DOHH2 (cell line): Measurements from ENCODE around the gene PDZK1IP1.

Experiments used
- H3F3A ChIP-seq: fragments of 200-600 bp; sonication (generic), shearing (Covaris generic); 2 replicates; pipeline ENCODE4 v1.6.0; 2016; ENCODE audit warnings: antibody characterized with exemption, mild to moderate bottlenecking; ENCODE audit not compliant: control insufficient read depth, insufficient read depth
- H3K27ac ChIP-seq: fragments of 200-600 bp; sonication (generic); 2 replicates; pipeline ENCODE4 v1.5.1; 2014; ENCODE audit warnings: low read depth, mild to moderate bottlenecking, low read length, moderate library complexity
- H3K27me3 ChIP-seq: fragments of 200-600 bp; sonication (generic); 2 replicates; pipeline ENCODE4 v1.6.1; 2014; ENCODE audit warnings: mild to moderate bottlenecking, low read length, mixed read lengths; ENCODE audit not compliant: control insufficient read depth
- H3K36me3 ChIP-seq: fragments of 200-600 bp; sonication (generic); 2 replicates; pipeline ENCODE4 v1.6.1; 2014; ENCODE audit warnings: mild to moderate bottlenecking, low read length, moderate library complexity, mixed read lengths; ENCODE audit not compliant: control insufficient read depth
- H3K4me1 ChIP-seq: fragments of 200-600 bp; sonication (generic); 2 replicates; pipeline ENCODE4 v1.6.1; 2014; ENCODE audit warnings: mild to moderate bottlenecking, low read length, mixed read lengths; ENCODE audit not compliant: control insufficient read depth
- H3K4me2 ChIP-seq: fragments of 200-600 bp; sonication (generic); 2 replicates; pipeline ENCODE4 v1.6.0; 2014; ENCODE audit warnings: mild to moderate bottlenecking, low read length, moderate library complexity
- H3K4me3 ChIP-seq: fragments of 200-600 bp; sonication (generic); 2 replicates; pipeline ENCODE4 v1.5.1; 2014; ENCODE audit warnings: mild to moderate bottlenecking, low read length, mixed read lengths
- H3K79me2 ChIP-seq: fragments of 200-600 bp; sonication (generic); 2 replicates; pipeline ENCODE4 v1.6.1; 2014; ENCODE audit warnings: mild to moderate bottlenecking, low read length, mixed read lengths; ENCODE audit not compliant: control insufficient read depth
- H3K9me2 ChIP-seq: fragments of 200-600 bp; sonication (generic); replicated peaks from 2 replicates; pipeline ENCODE4 v1.6.1; 2014; ENCODE audit warnings: mild to moderate bottlenecking, low read length, mixed read lengths; ENCODE audit not compliant: control insufficient read depth
- H3K9me3 ChIP-seq: fragments of 200-600 bp; sonication (generic); 2 replicates; pipeline ENCODE4 v1.6.1; 2014; ENCODE audit warnings: antibody characterized with exemption, low read length, mixed read lengths; ENCODE audit not compliant: control insufficient read depth, insufficient read depth
- H4K20me1 ChIP-seq: fragments of 200-600 bp; sonication (generic); 2 replicates; pipeline ENCODE4 v1.6.0; 2014; ENCODE audit warnings: low read depth, mild to moderate bottlenecking, antibody characterized with exemption, low read length, moderate library complexity; ENCODE audit not compliant: control insufficient read depth, insufficient read depth
- CTCF ChIP-seq: fragments of 200-600 bp; sonication (generic); IDR thresholded peaks from one replicate; pipeline ENCODE4 v1.5.1; 2014; ENCODE audit warnings: antibody characterized with exemption, mild to moderate bottlenecking, low read depth, low read length; ENCODE audit not compliant: poor library complexity, severe bottlenecking
- EZH2phosphoT487 ChIP-seq: fragments of 200-600 bp; sonication (generic); IDR thresholded peaks from 2 replicates; pipeline ENCODE4 v1.6.1; 2017; ENCODE audit warnings: borderline replicate concordance, mild to moderate bottlenecking, antibody characterized with exemption, low read length, moderate library complexity, mixed read lengths

The PDZK1IP1 gene

GRCh38 chr1:47224676-47225399 lies 35.0 kb upstream of the PDZK1IP1 start:
- H3K36me3 ChIP-seq = no peaks in the 10 kb centered on the region
- H3K4me2 ChIP-seq = no peak overlapping the region
- H3K9me2 ChIP-seq = no peaks in the 10 kb centered on the region
- H4K20me1 ChIP-seq = no peaks in the 10 kb centered on the region
- no peaks in the 10 kb centered on the region for H3K79me2 ChIP-seq
- H3F3A ChIP-seq = no peaks in the 10 kb centered on the region
- TF ChIP-seq CTCF (no peak), EZH2phosphoT487 (no peak)
- H3K4me1 ChIP-seq = no peaks in the 10 kb centered on the region
- H3K27ac ChIP-seq = no peak overlapping the region
- no peaks in the 10 kb centered on the region for H3K9me3 ChIP-seq
- H3K27me3 ChIP-seq = peaks cover 65% of the 10 kb centered on the region
- no peak overlapping the region for H3K4me3 ChIP-seq

DNA sequence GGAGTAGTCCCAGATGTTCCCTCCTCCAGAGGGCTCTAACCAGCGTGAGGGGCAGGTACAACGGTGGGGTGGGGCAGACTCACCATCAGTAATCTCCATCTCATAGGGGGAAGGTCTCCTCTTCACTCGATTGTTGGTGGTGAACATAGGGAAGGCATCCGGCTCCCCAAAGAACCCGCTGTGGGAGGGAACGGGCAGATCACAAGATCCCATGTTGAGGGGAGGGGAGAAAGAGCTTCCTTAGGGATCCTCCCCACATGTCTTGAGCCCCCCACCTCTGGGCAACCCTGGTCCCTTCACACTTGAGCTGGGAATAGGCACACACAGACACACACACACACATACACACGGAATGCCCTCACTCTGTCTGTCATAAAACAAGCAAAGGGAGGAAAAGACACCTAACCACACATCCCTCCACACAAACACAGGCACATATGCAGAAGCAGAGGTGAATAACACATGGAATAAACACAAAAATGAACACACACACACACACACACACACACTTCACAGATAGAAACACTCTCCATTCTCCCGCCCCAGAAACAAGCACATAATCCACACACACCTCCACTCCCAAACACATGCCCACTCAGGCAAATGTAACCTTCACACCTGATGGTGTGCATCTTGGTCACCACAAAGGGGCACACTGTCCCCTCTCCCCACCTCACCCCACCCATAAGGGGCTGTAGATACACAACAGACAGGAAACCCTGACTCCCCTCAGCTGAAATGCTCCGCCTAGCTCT lies 34.3 kb upstream of the PDZK1IP1 start:
- no peaks in the 10 kb centered on the region for H3K4me1 ChIP-seq
- no peak overlapping the region for H3K4me2 ChIP-seq
- no peaks in the 10 kb centered on the region for H3K36me3 ChIP-seq
- no peaks in the 10 kb centered on the region for H3K9me3 ChIP-seq
- no peaks in the 10 kb centered on the region for H4K20me1 ChIP-seq
- no peaks in the 10 kb centered on the region for H3F3A ChIP-seq
- no peak overlapping the region for H3K27ac ChIP-seq
- H3K79me2 ChIP-seq = no peaks in the 10 kb centered on the region
- H3K9me2 ChIP-seq = no peaks in the 10 kb centered on the region
- H3K27me3 ChIP-seq = peaks cover 58% of the 10 kb centered on the region
- no peak overlapping the region for H3K4me3 ChIP-seq
- TF ChIP-seq CTCF (no peak), EZH2phosphoT487 (no peak)

DNA sequence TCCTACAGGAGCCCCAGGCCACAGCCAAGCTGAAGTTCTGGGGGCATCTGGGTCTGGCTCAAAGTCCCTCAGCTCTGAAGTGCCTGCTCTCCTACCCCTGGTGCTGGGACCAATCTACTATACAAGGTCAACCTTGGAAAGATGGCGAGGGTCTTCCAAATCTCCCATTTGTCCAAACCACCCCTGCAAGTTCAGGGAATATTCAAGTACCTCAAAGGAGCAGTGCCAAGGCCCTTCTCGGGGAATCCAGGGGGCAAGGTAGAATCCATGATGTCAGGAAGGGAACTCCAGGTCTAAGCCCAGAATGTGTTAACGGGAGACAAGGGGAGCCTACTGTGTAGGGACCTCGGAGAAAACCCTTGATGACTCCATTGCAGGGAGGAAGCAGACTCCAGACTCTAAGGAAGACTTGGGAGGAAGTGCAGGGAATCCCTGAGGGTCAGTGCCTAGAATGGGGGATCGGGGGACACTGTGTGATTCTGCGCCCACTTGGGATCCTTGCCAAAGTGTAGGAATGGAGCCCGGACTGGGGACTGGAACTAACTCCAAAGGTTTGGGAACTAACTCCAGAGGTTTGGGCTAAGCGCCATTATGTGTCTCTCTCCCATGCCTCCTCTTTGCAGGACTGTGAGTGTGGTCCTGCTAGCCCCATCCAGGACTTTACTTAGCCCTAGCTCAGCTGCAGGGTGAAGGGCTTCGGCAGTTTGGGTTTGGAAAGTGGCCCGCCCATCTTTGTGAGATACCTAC lies 33.5 kb upstream of the PDZK1IP1 start:
- Histone ChIP-seq H3K4me3 (no peak overlapping the region), H3K9me3 (no peaks in the 10 kb centered on the region), H3K4me1 (no peaks in the 10 kb centered on the region), H3F3A (no peaks in the 10 kb centered on the region), H3K9me2 (no peaks in the 10 kb centered on the region), H3K27me3 (peaks cover 50% of the 10 kb centered on the region), H4K20me1 (no peaks in the 10 kb centered on the region), H3K4me2 (no peak overlapping the region), H3K79me2 (no peaks in the 10 kb centered on the region), H3K36me3 (no peaks in the 10 kb centered on the region), H3K27ac (no peak overlapping the region)
- TF ChIP-seq EZH2phosphoT487 (no peak), CTCF (no peak)
